HepG2 (cell line): ENCODE data around the gene FAM118B. TPM values are rescaled to one million over a fixed set of nuclear protein-coding genes. Genes with fewer than 3 reads are reported as not detected.
A peak's percentile ranks its signal among the peaks of the same experiment; 100 is the strongest.

Source experiments
- HHEX ChIP-seq: IDR thresholded peaks from 2 replicates; pipeline ENCODE4 v1.6.1; 2016; ENCODE audit warnings: control low read depth
- KLF6 ChIP-seq: IDR thresholded peaks from 2 replicates; pipeline ENCODE4 v1.8.0; 2016; ENCODE audit warnings: missing biosample characterization, missing genetic modification reagents
- MATR3 ChIP-seq: sonication (generic); formaldehyde crosslinking; IDR thresholded peaks from 2 replicates; pipeline ENCODE4 v1.4.0; 2020; ENCODE audit warnings: missing genetic modification reagents
- NFKBIZ ChIP-seq: IDR thresholded peaks from 2 replicates; pipeline ENCODE4 v1.6.1; 2018; ENCODE audit warnings: missing genetic modification reagents, missing compliant biosample characterization
- NR3C1 ChIP-seq: sonication (generic); formaldehyde crosslinking; IDR thresholded peaks from 2 replicates; pipeline ENCODE4 v1.4.0; 2020; ENCODE audit warnings: missing genetic modification reagents
- ZFYVE20 ChIP-seq: sonication (generic); formaldehyde crosslinking; IDR thresholded peaks from 2 replicates; pipeline ENCODE4 v1.8.0; 2023; ENCODE audit warnings: low read depth, mild to moderate bottlenecking, moderate library complexity, missing genetic modification reagents, borderline replicate concordance
- ZNF326 ChIP-seq: sonication (generic); formaldehyde crosslinking; IDR thresholded peaks from 2 replicates; pipeline ENCODE4 v1.4.0; 2020; ENCODE audit warnings: missing genetic modification reagents, borderline replicate concordance
- polyA plus RNA-seq, 8 experiments: library from polyadenylated mRNA; depleted of rRNA in 3 of 8; stranded (reverse) in 7 of 8; unstranded in 1 of 8; fragments of >200 nt; fragmentation: Illumina TruSeq in 4 of 8; extraction: Trizol in 4 of 8; gene quantifications; 2 replicates each; pipeline versions ENCODE4 v1.2.1 to v1.2.3, GENCODE V29; 2011 to 2016; ENCODE audit warnings: low read depth in 4 of 8, missing spikeins in 1 of 8, mixed read lengths in 1 of 8; ENCODE audit not compliant: insufficient read depth in 1 of 8
- total RNA-seq, 5 experiments: library from RNA; depleted of rRNA; stranded (reverse); fragments of >200 nt; fragmentation: Illumina TruSeq; extraction: Trizol; gene quantifications; 2 replicates each; pipeline ENCODE4 v1.2.3, GENCODE V29; 2016; ENCODE audit warnings: low read depth in 1 of 5
- TF ChIP-seq, protein P1 (sequence below): sonication (generic); formaldehyde crosslinking; IDR thresholded peaks from 2 replicates; pipeline ENCODE4 v1.4.0; 2020; ENCODE audit warnings: missing genetic modification reagents
- TF ChIP-seq, protein P2 (sequence below): sonication (generic); formaldehyde crosslinking; IDR thresholded peaks from 2 replicates; pipeline ENCODE4 v1.4.0; 2020; ENCODE audit warnings: missing genetic modification reagents, mild to moderate bottlenecking, borderline replicate concordance
- TF ChIP-seq, protein P3 (sequence below): IDR thresholded peaks from 2 replicates; pipeline ENCODE4 v1.6.1; 2016; ENCODE audit warnings: mild to moderate bottlenecking
- TF ChIP-seq, protein P4 (sequence below): sonication (generic); formaldehyde crosslinking; IDR thresholded peaks from 2 replicates; pipeline ENCODE4 v1.4.0; 2020; ENCODE audit warnings: low read depth, missing genetic modification reagents
- TF ChIP-seq, protein P5 (sequence below): sonication (generic); formaldehyde crosslinking; IDR thresholded peaks from 2 replicates; pipeline ENCODE4 v1.4.0; 2020; ENCODE audit warnings: mild to moderate bottlenecking, missing genetic modification reagents, borderline replicate concordance

Gene FAM118B
- total and polyA plus RNA-seq, 2 of the 13 experiments (the other 11 are each of a cell fraction or from before 2014, with no cell fraction given): 10.2 to 25.7 TPM

DNA sequence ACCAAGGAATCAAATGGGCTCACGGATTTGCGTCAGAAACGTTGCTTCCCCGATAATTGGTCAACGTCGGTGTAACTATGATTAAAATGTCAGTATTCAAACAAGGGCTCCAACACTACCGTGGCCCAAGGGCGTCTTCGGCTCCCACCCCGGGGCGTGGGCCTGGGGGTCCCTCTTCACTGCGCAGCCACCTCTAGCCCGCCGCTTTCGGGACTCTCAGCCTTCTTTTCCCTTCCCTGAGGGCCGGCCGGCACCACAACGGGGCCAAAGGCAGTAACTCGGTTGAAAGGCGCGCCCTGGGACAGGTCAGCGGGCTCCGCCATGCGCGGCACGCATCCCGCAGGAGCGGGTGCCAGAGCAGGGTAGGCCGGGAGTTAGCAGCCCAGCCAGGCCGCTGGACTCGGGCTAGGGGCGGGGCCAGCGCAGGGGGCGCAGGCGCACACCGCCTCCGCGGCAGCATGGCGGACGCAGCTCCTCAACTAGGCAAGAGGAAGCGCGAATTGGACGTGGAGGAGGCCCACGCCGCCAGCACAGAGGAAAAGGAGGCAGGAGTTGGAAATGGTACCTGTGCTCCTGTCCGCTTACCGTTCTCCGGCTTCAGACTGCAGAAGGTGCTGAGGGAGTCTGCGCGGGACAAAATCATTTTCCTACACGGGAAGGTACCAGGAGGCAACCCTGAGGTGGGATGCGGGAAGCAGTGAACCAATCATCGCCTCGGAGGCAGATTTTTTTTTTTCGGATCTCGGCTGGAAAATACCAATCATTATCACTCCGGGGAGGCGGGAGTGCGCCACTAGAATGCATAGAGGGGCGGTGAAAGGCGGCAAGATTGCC is 92.3 kb downstream of the FAM118B start, which contains the start of gene DCPS (continued):
- TF ChIP-seq KLF6 (peak; percentile 78; the same call in 1 of the 2 replicates), NR3C1 (CRISPR knock-in tag) (peak; percentile 87; the same call in 1 of the 2 replicates), HHEX (CRISPR knock-in tag) (no peak), MATR3 (CRISPR knock-in tag) (no peak), NFKBIZ (CRISPR knock-in tag) (peak; percentile 77; the same call in 1 of the 2 replicates), ZFYVE20 (CRISPR knock-in tag) (no peak), ZNF326 (no peak)
- TF ChIP-seq, protein P1, sequence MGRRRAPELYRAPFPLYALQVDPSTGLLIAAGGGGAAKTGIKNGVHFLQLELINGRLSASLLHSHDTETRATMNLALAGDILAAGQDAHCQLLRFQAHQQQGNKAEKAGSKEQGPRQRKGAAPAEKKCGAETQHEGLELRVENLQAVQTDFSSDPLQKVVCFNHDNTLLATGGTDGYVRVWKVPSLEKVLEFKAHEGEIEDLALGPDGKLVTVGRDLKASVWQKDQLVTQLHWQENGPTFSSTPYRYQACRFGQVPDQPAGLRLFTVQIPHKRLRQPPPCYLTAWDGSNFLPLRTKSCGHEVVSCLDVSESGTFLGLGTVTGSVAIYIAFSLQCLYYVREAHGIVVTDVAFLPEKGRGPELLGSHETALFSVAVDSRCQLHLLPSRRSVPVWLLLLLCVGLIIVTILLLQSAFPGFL (CRISPR knock-in tag): no peak
- TF ChIP-seq, protein P2, sequence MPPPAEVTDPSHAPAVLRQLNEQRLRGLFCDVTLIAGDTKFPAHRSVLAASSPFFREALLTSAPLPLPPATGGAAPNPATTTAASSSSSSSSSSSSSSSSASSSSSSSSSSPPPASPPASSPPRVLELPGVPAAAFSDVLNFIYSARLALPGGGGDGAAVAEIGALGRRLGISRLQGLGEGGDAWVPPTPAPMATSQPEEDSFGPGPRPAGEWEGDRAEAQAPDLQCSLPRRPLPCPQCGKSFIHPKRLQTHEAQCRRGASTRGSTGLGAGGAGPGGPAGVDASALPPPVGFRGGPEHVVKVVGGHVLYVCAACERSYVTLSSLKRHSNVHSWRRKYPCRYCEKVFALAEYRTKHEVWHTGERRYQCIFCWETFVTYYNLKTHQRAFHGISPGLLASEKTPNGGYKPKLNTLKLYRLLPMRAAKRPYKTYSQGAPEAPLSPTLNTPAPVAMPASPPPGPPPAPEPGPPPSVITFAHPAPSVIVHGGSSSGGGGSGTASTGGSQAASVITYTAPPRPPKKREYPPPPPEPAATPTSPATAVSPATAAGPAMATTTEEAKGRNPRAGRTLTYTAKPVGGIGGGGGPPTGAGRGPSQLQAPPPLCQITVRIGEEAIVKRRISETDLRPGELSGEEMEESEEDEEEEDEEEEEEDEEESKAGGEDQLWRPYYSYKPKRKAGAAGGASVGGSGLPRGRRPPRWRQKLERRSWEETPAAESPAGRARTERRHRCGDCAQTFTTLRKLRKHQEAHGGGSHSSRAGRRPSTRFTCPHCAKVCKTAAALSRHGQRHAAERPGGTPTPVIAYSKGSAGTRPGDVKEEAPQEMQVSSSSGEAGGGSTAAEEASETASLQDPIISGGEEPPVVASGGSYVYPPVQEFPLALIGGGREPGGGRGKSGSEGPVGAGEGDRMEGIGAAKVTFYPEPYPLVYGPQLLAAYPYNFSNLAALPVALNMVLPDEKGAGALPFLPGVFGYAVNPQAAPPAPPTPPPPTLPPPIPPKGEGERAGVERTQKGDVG: no peak; the same call in 1 of the 2 replicates
- TF ChIP-seq, protein P3, sequence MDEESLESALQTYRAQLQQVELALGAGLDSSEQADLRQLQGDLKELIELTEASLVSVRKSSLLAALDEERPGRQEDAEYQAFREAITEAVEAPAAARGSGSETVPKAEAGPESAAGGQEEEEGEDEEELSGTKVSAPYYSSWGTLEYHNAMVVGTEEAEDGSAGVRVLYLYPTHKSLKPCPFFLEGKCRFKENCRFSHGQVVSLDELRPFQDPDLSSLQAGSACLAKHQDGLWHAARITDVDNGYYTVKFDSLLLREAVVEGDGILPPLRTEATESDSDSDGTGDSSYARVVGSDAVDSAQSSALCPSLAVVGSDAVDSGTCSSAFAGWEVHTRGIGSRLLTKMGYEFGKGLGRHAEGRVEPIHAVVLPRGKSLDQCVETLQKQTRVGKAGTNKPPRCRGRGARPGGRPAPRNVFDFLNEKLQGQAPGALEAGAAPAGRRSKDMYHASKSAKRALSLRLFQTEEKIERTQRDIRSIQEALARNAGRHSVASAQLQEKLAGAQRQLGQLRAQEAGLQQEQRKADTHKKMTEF (CRISPR knock-in tag): peak; percentile 88
- TF ChIP-seq, protein P4, sequence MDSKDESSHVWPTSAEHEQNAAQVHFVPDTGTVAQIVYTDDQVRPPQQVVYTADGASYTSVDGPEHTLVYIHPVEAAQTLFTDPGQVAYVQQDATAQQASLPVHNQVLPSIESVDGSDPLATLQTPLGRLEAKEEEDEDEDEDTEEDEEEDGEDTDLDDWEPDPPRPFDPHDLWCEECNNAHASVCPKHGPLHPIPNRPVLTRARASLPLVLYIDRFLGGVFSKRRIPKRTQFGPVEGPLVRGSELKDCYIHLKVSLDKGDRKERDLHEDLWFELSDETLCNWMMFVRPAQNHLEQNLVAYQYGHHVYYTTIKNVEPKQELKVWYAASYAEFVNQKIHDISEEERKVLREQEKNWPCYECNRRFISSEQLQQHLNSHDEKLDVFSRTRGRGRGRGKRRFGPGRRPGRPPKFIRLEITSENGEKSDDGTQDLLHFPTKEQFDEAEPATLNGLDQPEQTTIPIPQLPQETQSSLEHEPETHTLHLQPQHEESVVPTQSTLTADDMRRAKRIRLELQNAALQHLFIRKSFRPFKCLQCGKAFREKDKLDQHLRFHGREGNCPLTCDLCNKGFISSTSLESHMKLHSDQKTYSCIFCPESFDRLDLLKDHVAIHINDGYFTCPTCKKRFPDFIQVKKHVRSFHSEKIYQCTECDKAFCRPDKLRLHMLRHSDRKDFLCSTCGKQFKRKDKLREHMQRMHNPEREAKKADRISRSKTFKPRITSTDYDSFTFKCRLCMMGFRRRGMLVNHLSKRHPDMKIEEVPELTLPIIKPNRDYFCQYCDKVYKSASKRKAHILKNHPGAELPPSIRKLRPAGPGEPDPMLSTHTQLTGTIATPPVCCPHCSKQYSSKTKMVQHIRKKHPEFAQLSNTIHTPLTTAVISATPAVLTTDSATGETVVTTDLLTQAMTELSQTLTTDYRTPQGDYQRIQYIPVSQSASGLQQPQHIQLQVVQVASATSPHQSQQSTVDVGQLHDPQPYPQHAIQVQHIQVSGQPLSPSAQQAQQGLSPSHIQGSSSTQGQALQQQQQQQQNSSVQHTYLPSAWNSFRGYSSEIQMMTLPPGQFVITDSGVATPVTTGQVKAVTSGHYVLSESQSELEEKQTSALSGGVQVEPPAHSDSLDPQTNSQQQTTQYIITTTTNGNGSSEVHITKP (CRISPR knock-in tag): peak; percentile 97
- TF ChIP-seq, protein P5, sequence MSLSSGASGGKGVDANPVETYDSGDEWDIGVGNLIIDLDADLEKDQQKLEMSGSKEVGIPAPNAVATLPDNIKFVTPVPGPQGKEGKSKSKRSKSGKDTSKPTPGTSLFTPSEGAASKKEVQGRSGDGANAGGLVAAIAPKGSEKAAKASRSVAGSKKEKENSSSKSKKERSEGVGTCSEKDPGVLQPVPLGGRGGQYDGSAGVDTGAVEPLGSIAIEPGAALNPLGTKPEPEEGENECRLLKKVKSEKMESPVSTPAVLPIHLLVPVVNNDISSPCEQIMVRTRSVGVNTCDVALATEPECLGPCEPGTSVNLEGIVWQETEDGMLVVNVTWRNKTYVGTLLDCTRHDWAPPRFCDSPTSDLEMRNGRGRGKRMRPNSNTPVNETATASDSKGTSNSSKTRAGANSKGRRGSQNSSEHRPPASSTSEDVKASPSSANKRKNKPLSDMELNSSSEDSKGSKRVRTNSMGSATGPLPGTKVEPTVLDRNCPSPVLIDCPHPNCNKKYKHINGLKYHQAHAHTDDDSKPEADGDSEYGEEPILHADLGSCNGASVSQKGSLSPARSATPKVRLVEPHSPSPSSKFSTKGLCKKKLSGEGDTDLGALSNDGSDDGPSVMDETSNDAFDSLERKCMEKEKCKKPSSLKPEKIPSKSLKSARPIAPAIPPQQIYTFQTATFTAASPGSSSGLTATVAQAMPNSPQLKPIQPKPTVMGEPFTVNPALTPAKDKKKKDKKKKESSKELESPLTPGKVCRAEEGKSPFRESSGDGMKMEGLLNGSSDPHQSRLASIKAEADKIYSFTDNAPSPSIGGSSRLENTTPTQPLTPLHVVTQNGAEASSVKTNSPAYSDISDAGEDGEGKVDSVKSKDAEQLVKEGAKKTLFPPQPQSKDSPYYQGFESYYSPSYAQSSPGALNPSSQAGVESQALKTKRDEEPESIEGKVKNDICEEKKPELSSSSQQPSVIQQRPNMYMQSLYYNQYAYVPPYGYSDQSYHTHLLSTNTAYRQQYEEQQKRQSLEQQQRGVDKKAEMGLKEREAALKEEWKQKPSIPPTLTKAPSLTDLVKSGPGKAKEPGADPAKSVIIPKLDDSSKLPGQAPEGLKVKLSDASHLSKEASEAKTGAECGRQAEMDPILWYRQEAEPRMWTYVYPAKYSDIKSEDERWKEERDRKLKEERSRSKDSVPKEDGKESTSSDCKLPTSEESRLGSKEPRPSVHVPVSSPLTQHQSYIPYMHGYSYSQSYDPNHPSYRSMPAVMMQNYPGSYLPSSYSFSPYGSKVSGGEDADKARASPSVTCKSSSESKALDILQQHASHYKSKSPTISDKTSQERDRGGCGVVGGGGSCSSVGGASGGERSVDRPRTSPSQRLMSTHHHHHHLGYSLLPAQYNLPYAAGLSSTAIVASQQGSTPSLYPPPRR: peak; percentile 65; the same call in 1 of the 2 replicates
